Mucosa of descending colon (tissue), 3 donors: ENCODE results near the gene MEGF8. TPM values are rescaled to one million over a fixed set of nuclear protein-coding genes. Genes with fewer than 3 reads are reported as not detected.

Experiments used
- ATAC-seq: fragments of 200-7000 bp; cut with Tn5 transposase; one replicate; pipeline ENCODE4 v1.9.1; 2020; ENCODE audit warnings: mild to moderate bottlenecking, moderate library complexity
- DNase-seq, 3 donors: peaks; one replicate each; pipeline ENCODE4 v3.0.0-alpha.2; 2020
- H3K36me3 ChIP-seq: fragments of 200-600 bp; one replicate; pipeline ENCODE4 v1.8.0; 2021; ENCODE audit warnings: low read depth, mild to moderate bottlenecking
- H3K4me1 ChIP-seq: fragments of 200-600 bp; one replicate; pipeline ENCODE4 v1.8.0; 2021; ENCODE audit warnings: low read depth, mild to moderate bottlenecking
- H3K4me3 ChIP-seq: fragments of 200-600 bp; one replicate; pipeline ENCODE4 v1.8.0; 2021; ENCODE audit warnings: mild to moderate bottlenecking
- H3K9me3 ChIP-seq: fragments of 200-600 bp; one replicate; pipeline ENCODE4 v1.8.0; 2021; ENCODE audit warnings: mild to moderate bottlenecking
- CTCF ChIP-seq: fragments of 200-600 bp; IDR thresholded peaks from one replicate; pipeline ENCODE4 v1.8.0; 2022; ENCODE audit warnings: antibody characterized with exemption, mild to moderate bottlenecking
- intact Hi-C, 2 donors: fragments of 100-400 bp; cut with DNase I in 1 of 2; cut with micrococcal nuclease in 1 of 2; formaldehyde crosslinking; loops; one replicate each; pipeline versions ENCODE4 v1.11.0 to v1.11.1; 2022; cut with DNase I, micrococcal nuclease
- total RNA-seq, 3 donors: library from RNA; stranded (reverse); fragmentation: NEBNext Ultra II Directional in 2 of 3; extraction: Animal tissue kit (Norgen Biotek cat#: 25700) in 2 of 3; gene quantifications; one replicate each; pipeline versions ENCODE4 v1.2.1 to v1.2.4, GENCODE V29; 2021 to 2023
- donor health status: DM: no; HTN: no; CAD: no; lungs with moderate emphysema.
- donor health status: DM: no; HTN: no; CAD: no.
- donor health status: DM: no; HTN: yes; CAD: no.

MEGF8 gene
- total RNA-seq, 3 donors from 2014 or later = 17.6 to 27.0 (median 23.9) TPM

- no peaks in the 10 kb centered on the region for H3K36me3 ChIP-seq
- ATAC-seq (peak; percentile 53), DNase-seq (no peak)
- H3K4me3 ChIP-seq = no peak overlapping the region
- no peaks in the 10 kb centered on the region for H3K9me3 ChIP-seq
- no peaks in the 10 kb centered on the region for H3K4me1 ChIP-seq
- no peak for TF ChIP-seq CTCF
- intact Hi-C loops = no loop called here
Observed at GRCh38 chr19:42363614-42364346, 38.3 kb downstream of the MEGF8 start.

GRCh38 chr19:42366673-42367072 lies 41.2 kb downstream of the MEGF8 start:
- Histone ChIP-seq H3K4me1 (no peaks in the 10 kb centered on the region), H3K4me3 (no peak overlapping the region), H3K9me3 (no peaks in the 10 kb centered on the region), H3K36me3 (no peaks in the 10 kb centered on the region)
- DNase-seq = no peak
- no peak for TF ChIP-seq CTCF
- intact Hi-C loops = no loop called here
- no peak for ATAC-seq

- no peaks in the 10 kb centered on the region for H3K4me1 ChIP-seq
- no peak overlapping the region for H3K4me3 ChIP-seq
- intact Hi-C loops = no loop called here
- no peak for TF ChIP-seq CTCF
- ATAC-seq (no peak), DNase-seq (no peak)
- H3K36me3 ChIP-seq = no peaks in the 10 kb centered on the region
- H3K9me3 ChIP-seq = no peaks in the 10 kb centered on the region
Observed at GRCh38 chr19:42367929-42368328, 42.5 kb downstream of the MEGF8 start.

- Histone ChIP-seq H3K36me3 (no peaks in the 10 kb centered on the region), H3K4me3 (no peak overlapping the region), H3K4me1 (no peaks in the 10 kb centered on the region), H3K9me3 (no peaks in the 10 kb centered on the region)
- no peak for ATAC-seq
- DNase-seq = no peak
- intact Hi-C loops = no loop called here
- TF ChIP-seq CTCF = no peak
Observed at GRCh38 chr19:42368360-42368759, 42.9 kb downstream of the MEGF8 start.

DNA sequence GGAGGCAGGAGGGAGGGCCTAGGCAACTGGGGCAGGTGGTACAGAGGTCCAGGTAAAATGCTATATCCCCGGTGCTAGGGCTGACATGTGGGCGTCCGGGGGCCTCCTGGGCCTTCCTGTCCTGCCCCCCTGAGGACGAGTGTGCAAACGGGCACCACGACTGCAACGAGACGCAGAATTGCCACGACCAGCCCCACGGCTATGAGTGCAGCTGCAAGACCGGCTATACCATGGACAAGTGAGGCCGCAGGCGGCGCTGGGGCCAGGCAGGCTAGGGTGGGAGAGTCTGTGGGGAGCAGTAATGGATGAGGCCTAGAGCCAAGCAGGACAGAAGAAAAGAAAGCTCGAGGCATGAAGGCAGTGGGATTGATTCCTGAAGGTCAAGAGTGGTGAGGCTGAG lies 43.3 kb downstream of the MEGF8 start:
- Histone ChIP-seq H3K4me3 (no peak overlapping the region), H3K9me3 (no peaks in the 10 kb centered on the region), H3K4me1 (no peaks in the 10 kb centered on the region), H3K36me3 (no peaks in the 10 kb centered on the region)
- intact Hi-C loops = no loop called here
- DNase-seq (no peak), ATAC-seq (no peak)
- TF ChIP-seq CTCF = no peak
